ENCODE data around the gene CEP104. TPM values are rescaled to one million over a fixed set of nuclear protein-coding genes. Genes with fewer than 3 reads are reported as not detected.
A peak's percentile ranks its signal among the peaks of the same experiment; 100 is the strongest.

The CEP104 gene
- total and polyA plus RNA-seq, 9 of the 15 experiments (the other 6 are each of a cell fraction or from before 2014, with no cell fraction given) = 11.2 to 63.4 (median 42.6) TPM

- TF ChIP-seq ATF4 (CRISPR knock-in tag; IDR thresholded peaks at IDR 0.05) = no peak
- TF ChIP-seq KDM4B (IDR thresholded peaks at IDR 0.05; ENCODE audit: borderline replicate concordance in 2 of 2, low read depth in 1 of 2) = peak in 1 of 2 experiments; percentile 27; a peak in 1 of 4 replicates
- TF ChIP-seq PHF21A (IDR thresholded peaks at IDR 0.05; ENCODE audit: borderline replicate concordance, low read depth) = no peak
- TF ChIP-seq HOXB6 (CRISPR knock-in tag; IDR thresholded peaks at IDR 0.05; ENCODE audit: borderline replicate concordance) = no peak
- TF ChIP-seq, protein P1, sequence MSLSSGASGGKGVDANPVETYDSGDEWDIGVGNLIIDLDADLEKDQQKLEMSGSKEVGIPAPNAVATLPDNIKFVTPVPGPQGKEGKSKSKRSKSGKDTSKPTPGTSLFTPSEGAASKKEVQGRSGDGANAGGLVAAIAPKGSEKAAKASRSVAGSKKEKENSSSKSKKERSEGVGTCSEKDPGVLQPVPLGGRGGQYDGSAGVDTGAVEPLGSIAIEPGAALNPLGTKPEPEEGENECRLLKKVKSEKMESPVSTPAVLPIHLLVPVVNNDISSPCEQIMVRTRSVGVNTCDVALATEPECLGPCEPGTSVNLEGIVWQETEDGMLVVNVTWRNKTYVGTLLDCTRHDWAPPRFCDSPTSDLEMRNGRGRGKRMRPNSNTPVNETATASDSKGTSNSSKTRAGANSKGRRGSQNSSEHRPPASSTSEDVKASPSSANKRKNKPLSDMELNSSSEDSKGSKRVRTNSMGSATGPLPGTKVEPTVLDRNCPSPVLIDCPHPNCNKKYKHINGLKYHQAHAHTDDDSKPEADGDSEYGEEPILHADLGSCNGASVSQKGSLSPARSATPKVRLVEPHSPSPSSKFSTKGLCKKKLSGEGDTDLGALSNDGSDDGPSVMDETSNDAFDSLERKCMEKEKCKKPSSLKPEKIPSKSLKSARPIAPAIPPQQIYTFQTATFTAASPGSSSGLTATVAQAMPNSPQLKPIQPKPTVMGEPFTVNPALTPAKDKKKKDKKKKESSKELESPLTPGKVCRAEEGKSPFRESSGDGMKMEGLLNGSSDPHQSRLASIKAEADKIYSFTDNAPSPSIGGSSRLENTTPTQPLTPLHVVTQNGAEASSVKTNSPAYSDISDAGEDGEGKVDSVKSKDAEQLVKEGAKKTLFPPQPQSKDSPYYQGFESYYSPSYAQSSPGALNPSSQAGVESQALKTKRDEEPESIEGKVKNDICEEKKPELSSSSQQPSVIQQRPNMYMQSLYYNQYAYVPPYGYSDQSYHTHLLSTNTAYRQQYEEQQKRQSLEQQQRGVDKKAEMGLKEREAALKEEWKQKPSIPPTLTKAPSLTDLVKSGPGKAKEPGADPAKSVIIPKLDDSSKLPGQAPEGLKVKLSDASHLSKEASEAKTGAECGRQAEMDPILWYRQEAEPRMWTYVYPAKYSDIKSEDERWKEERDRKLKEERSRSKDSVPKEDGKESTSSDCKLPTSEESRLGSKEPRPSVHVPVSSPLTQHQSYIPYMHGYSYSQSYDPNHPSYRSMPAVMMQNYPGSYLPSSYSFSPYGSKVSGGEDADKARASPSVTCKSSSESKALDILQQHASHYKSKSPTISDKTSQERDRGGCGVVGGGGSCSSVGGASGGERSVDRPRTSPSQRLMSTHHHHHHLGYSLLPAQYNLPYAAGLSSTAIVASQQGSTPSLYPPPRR (CRISPR knock-in tag; IDR thresholded peaks at IDR 0.05; ENCODE audit: borderline replicate concordance) = peak; percentile 88; the same call in 1 of the 2 replicates
- TF ChIP-seq, protein P2, sequence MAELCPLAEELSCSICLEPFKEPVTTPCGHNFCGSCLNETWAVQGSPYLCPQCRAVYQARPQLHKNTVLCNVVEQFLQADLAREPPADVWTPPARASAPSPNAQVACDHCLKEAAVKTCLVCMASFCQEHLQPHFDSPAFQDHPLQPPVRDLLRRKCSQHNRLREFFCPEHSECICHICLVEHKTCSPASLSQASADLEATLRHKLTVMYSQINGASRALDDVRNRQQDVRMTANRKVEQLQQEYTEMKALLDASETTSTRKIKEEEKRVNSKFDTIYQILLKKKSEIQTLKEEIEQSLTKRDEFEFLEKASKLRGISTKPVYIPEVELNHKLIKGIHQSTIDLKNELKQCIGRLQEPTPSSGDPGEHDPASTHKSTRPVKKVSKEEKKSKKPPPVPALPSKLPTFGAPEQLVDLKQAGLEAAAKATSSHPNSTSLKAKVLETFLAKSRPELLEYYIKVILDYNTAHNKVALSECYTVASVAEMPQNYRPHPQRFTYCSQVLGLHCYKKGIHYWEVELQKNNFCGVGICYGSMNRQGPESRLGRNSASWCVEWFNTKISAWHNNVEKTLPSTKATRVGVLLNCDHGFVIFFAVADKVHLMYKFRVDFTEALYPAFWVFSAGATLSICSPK (IDR thresholded peaks at IDR 0.05; ENCODE audit: borderline replicate concordance) = no peak
- peak; percentile 90 for TF ChIP-seq HMGN3 (IDR thresholded peaks at IDR 0.05; ENCODE audit: borderline replicate concordance, extremely low read depth, insufficient read length, low read depth, low read length)
- TF ChIP-seq ZNF274 (IDR thresholded peaks at IDR 0.05; ENCODE audit: borderline replicate concordance, low read depth, low read length) = no peak
- TF ChIP-seq RBFOX2 (IDR thresholded peaks at IDR 0.05; ENCODE audit: low read depth, low read length) = peak; percentile 68; the same call in 1 of the 2 replicates
- peak in 1 of 2 experiments; percentile 87; a peak in 2 of 4 replicates for TF ChIP-seq KDM1A (IDR thresholded peaks at IDR 0.05)
- no peak for TF ChIP-seq U2AF2 (optimal IDR thresholded peaks at IDR 0.05; ENCODE audit: low read depth, low read length)
- TF ChIP-seq CREB5 (CRISPR knock-in tag; IDR thresholded peaks at IDR 0.05) = no peak
- TF ChIP-seq PHF20 (IDR thresholded peaks at IDR 0.05; ENCODE audit: partially characterized antibody) = no peak
- TF ChIP-seq ZNF76 (CRISPR knock-in tag; IDR thresholded peaks at IDR 0.05; ENCODE audit: borderline replicate concordance) = no peak
- no peak for TF ChIP-seq ZNF586 (CRISPR knock-in tag; conservative IDR thresholded peaks at IDR 0.05)
- peak; percentile 78; the same call in 1 of the 2 replicates for TF ChIP-seq ARID2 (IDR thresholded peaks at IDR 0.05)
- TF ChIP-seq ZNF707 (CRISPR knock-in tag; conservative IDR thresholded peaks at IDR 0.05) = no peak
- no peak for TF ChIP-seq PPARD (CRISPR knock-in tag; IDR thresholded peaks at IDR 0.05)
Measured at GRCh38 chr1:3775490-3776230, 81.4 kb downstream of the CEP104 start (continued).
